ENCODE measurements around the gene KIAA1328.

Gene KIAA1328

GRCh38 chr18:36828630-36829361, at the start of gene KIAA1328, which contains the start of gene TPGS2:
Gene KIAA1328 (plus strand): TSS chr18:36829127. CDS start chr18:36829139, 12 bp downstream.
Gene TPGS2 (minus strand): TSS chr18:36829002. CDS start chr18:36828767, 235 bp downstream.
- peak within 1 kb of the TSS; percentile 58 for H3K4me3 ChIP-seq (ENCODE audit: low read depth, low read length)
- TF ChIP-seq CTCF (IDR thresholded peaks at IDR 0.05; ENCODE audit: borderline replicate concordance, insufficient read depth, low read depth, low read length) = peak; percentile 51; the same call in 1 of the 2 replicates

- TF ChIP-seq CTCF (IDR thresholded peaks at IDR 0.05; ENCODE audit: borderline replicate concordance, insufficient read depth, low read depth, low read length) = no peak
- H3K4me3 ChIP-seq (ENCODE audit: low read depth, low read length) = no peak overlapping the region
These were observed 48.2 kb upstream of the KIAA1328 start for GRCh38 chr18:36780748-36781147.

- TF ChIP-seq CTCF (IDR thresholded peaks at IDR 0.05; ENCODE audit: borderline replicate concordance, insufficient read depth, low read depth, low read length) = no peak
These were observed 46.2 kb upstream of the KIAA1328 start for GRCh38 chr18:36782710-36783109.

GRCh38 chr18:36783792-36784191, 45.1 kb upstream of the KIAA1328 start:
- no peak overlapping the region for H3K4me3 ChIP-seq (ENCODE audit: low read depth, low read length)
- TF ChIP-seq CTCF (IDR thresholded peaks at IDR 0.05; ENCODE audit: borderline replicate concordance, insufficient read depth, low read depth, low read length) = no peak

More at GRCh38 chr18:36782710-36783109, 46.2 kb upstream of the KIAA1328 start:
- no peak overlapping the region for H3K4me3 ChIP-seq (ENCODE audit: low read depth, low read length)

GRCh38 chr18:36786686-36787085, 42.2 kb upstream of the KIAA1328 start:
- TF ChIP-seq CTCF (IDR thresholded peaks at IDR 0.05; ENCODE audit: borderline replicate concordance, insufficient read depth, low read depth, low read length) = no peak

GRCh38 chr18:36792634-36793283, 36.2 kb upstream of the KIAA1328 start:
- H3K4me3 ChIP-seq (ENCODE audit: low read depth, low read length) = no peak overlapping the region
- no peak for TF ChIP-seq CTCF (IDR thresholded peaks at IDR 0.05; ENCODE audit: borderline replicate concordance, insufficient read depth, low read depth, low read length)

More at GRCh38 chr18:36786686-36787085, 42.2 kb upstream of the KIAA1328 start:
- no peak overlapping the region for H3K4me3 ChIP-seq (ENCODE audit: low read depth, low read length)

Data from GM12875 (cell line).